Lower leg skin (tissue), 4 donors: Measurements from ENCODE around the gene SCNN1B. TPM values are rescaled to one million over a fixed set of nuclear protein-coding genes. Genes with fewer than 3 reads are reported as not detected.
A peak's percentile ranks its signal among the peaks of the same experiment; 100 is the strongest.

ENCODE experiments used
- DNase-seq, 2 donors: peaks; one replicate each; pipeline ENCODE4 v3.0.0-alpha.2; 2019; ENCODE audit warnings: low spot score in 2 of 2
- H3K4me3 ChIP-seq: fragments of 200-600 bp; sonication (generic); 2 replicates; pipeline ENCODE4 v1.5.1; 2017; ENCODE audit warnings: mild to moderate bottlenecking, low read depth; ENCODE audit not compliant: poor library complexity, severe bottlenecking
- POLR2A ChIP-seq, 2 donors: fragments of 450-650 bp; IDR thresholded peaks; one replicate each; pipeline ENCODE4 v1.6.1; 2016 to 2017; ENCODE audit warnings: antibody characterized with exemption in 2 of 2, mild to moderate bottlenecking in 1 of 2, moderate library complexity in 1 of 2
- WGBS, 2 donors: methylation state at CpG; one replicate each; pipeline ENCODE4 v1.1.5; 2018; 5-methylcytosine and 5-hydroxymethylcytosine counted together
- intact Hi-C: fragments of 100-400 bp; cut with DNase I; formaldehyde crosslinking; loops from one replicate; pipeline ENCODE4 v1.15.0; 2023; ENCODE audit warnings: low total_unique reads
- total RNA-seq, 4 donors: library from RNA; depleted of rRNA; stranded (reverse); fragments of >200 nt; gene quantifications; one replicate each; pipeline ENCODE4 v1.1.0, GENCODE V29; 2016
- TF ChIP-seq, protein P1 (sequence below), 3 donors: fragments of 450-650 bp; IDR thresholded peaks; one replicate each; pipeline ENCODE4 v1.5.1; 2016; ENCODE audit warnings: antibody characterized with exemption in 3 of 3, mild to moderate bottlenecking in 3 of 3, moderate library complexity in 2 of 3

SCNN1B gene
- total RNA-seq, 4 donors from 2014 or later = 33.4 to 91.4 (median 76.6) TPM

DNA sequence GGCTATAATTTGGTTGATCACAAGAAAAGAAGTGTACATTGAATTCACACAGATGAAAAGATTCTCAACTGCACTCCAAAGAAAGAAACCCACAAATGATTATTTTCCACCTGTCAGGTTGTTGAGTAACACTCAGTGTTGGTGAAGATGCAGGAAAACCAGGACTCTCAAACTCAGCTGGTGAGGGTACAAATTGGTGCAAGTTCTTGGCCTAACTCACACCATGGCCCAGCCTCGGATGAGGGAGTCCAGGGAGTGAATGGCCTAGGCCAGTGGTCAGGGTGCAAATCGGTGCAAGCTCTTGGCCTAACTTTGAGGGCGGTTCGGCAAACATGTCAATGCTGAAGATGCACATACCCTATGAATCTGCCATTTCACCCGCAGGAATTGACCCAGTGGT lies 8.6 kb downstream of the SCNN1B start:
- H3K4me3 ChIP-seq = no peak overlapping the region
- intact Hi-C loops = no loop called here
- WGBS, 2 donors = 92 to 94% methylated on average over 5 of the region's 5 CpGs
- DNase-seq = no peak
- TF ChIP-seq, protein P1, sequence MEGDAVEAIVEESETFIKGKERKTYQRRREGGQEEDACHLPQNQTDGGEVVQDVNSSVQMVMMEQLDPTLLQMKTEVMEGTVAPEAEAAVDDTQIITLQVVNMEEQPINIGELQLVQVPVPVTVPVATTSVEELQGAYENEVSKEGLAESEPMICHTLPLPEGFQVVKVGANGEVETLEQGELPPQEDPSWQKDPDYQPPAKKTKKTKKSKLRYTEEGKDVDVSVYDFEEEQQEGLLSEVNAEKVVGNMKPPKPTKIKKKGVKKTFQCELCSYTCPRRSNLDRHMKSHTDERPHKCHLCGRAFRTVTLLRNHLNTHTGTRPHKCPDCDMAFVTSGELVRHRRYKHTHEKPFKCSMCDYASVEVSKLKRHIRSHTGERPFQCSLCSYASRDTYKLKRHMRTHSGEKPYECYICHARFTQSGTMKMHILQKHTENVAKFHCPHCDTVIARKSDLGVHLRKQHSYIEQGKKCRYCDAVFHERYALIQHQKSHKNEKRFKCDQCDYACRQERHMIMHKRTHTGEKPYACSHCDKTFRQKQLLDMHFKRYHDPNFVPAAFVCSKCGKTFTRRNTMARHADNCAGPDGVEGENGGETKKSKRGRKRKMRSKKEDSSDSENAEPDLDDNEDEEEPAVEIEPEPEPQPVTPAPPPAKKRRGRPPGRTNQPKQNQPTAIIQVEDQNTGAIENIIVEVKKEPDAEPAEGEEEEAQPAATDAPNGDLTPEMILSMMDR (IDR thresholded peaks at IDR 0.05) = no peak
- TF ChIP-seq POLR2A (IDR thresholded peaks at IDR 0.05) = no peak

DNA sequence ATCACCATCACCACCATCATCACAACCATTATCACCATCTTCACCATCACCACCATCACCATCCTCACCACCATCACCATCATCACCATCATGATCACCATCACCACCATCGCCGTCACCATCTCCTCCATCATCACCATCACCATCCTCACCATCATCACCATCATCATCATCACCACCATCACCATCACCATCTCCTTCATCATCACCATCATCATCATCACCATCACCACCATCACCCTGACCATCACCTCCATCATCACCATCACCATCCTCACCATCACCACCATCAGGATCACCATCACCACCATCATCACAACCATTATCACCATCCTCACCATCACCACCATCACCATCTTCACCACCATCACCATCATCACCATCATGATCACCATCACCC lies 14.1 kb downstream of the SCNN1B start:
- intact Hi-C loops = no loop called here
- TF ChIP-seq, protein P1 (IDR thresholded peaks at IDR 0.05) = no peak
- TF ChIP-seq POLR2A (IDR thresholded peaks at IDR 0.05) = no peak
- 85 to 90% methylated on average over 2 of the region's 2 CpGs for WGBS, 2 donors
- H3K4me3 ChIP-seq = no peak overlapping the region
- no peak for DNase-seq

DNA sequence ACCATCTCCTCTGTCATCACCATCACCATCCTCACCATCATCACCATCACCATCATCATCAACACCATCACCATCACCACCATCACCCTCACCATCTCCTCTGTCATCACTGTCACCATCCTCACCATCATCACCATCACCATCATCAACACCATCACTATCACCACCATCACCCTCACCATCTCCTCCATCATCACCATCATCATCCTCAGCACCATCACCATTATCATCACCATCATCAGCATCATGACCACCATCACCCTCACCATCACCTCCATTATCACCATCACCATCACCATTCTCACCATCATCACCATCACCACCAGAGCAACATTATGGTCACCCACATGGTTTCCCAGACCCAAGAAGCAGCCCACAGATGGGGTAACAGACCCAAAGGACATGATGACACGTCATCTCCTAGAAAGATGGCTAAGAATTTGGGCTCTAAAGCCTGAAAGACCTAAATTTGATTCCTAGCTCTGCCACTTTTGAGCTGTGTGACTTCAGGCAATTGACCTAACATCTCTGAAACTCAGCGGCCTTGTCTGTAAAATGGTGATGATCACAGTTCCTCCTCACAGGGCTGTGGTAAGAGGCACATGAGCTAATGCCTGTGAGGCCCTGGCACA lies 14.6 kb downstream of the SCNN1B start:
- intact Hi-C loops = no loop called here
- TF ChIP-seq, protein P1 (IDR thresholded peaks at IDR 0.05) = peak in 1 of 3 donors; percentile 17
- no peak for TF ChIP-seq POLR2A (IDR thresholded peaks at IDR 0.05)
- no peak for DNase-seq
- H3K4me3 ChIP-seq = no peak overlapping the region
- 75 to 78% methylated on average over 2 of the region's 2 CpGs for WGBS, 2 donors

DNA sequence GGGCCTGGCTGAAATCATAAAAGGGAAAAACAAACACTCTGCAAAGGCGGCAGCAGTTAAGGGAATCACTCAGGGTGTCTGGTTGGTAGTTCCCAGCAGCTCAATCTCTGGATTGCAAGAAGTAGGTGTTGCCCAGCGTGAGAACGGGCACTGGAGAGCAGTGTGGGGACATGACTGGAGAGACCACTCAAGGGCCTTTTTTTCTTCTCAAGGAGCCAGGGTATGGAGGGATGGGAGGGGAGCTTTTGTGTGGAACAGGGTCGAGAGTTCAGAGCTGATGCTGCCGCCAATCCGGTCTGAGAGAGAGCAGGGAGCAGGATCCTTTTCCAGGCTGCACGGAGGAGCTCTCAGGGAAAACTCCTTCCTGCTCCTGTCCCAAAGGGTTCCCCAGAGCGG lies 15.2 kb downstream of the SCNN1B start:
- no peak for DNase-seq
- intact Hi-C loops = no loop called here
- H3K4me3 ChIP-seq = no peak overlapping the region
- WGBS, 2 donors = 54 to 65% methylated on average over 8 of the region's 8 CpGs
- TF ChIP-seq, protein P1 (IDR thresholded peaks at IDR 0.05) = no peak
- no peak for TF ChIP-seq POLR2A (IDR thresholded peaks at IDR 0.05)

DNA sequence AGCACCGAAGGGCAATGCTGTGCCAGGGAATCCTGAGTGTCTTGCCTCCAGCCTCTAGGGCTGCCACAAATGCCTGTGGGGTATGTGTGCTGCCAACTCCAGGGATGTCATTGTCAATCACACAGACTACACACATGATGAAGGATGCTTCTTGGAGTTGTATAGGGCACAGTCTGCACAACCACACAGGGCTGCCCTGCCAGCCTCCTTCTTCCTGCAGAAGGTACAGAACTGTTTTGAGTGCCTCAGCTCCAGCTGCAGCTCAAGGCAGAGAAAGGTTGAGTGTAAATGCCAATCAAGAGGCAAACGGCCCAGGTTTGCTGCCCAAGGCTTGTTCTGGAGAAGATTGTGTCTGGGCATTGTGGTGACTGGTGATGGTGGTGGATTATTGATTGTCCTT lies 15.6 kb downstream of the SCNN1B start:
- TF ChIP-seq, protein P1 (IDR thresholded peaks at IDR 0.05) = no peak
- no peak for TF ChIP-seq POLR2A (IDR thresholded peaks at IDR 0.05)
- DNase-seq = no peak
- H3K4me3 ChIP-seq = no peak overlapping the region
- intact Hi-C loops = no loop called here
- 40 to 44% methylated on average over 2 of the region's 2 CpGs for WGBS, 2 donors

DNA sequence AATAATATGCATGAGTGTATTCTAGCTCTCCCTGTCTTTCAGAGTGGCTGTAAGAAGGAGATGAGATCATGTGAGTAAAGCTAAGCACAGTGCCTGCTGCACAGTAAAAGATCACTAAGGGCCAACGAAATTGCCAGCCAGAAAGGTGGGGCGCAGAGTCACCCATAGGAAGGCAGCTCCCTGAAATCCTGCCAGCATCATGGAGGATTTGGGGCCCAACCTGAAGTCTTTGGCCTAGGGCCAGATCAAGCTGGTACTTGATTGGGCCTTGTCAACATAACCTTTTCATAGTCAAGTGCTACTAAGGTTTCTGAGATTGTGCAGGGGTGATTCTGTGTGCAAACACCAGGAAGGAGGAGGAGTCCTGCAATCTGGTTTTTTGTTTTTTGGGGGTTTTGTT lies 16.5 kb downstream of the SCNN1B start:
- intact Hi-C loops = no loop called here
- WGBS, 2 donors = 42 to 54% methylated on average over 2 of the region's 2 CpGs
- TF ChIP-seq POLR2A (IDR thresholded peaks at IDR 0.05) = no peak
- TF ChIP-seq, protein P1 (IDR thresholded peaks at IDR 0.05) = no peak
- DNase-seq = peak in 1 of 2 donors; percentile 47
- H3K4me3 ChIP-seq = no peak overlapping the region
